Measurements from ENCODE around the gene EPAS1. TPM values are rescaled to one million over a fixed set of nuclear protein-coding genes. Genes with fewer than 3 reads are reported as not detected.

The EPAS1 gene
- total and polyA plus RNA-seq, 2 of the 13 experiments (the other 11 are each of a cell fraction or from before 2014, with no cell fraction given) = 47.1 to 182 TPM

DNA sequence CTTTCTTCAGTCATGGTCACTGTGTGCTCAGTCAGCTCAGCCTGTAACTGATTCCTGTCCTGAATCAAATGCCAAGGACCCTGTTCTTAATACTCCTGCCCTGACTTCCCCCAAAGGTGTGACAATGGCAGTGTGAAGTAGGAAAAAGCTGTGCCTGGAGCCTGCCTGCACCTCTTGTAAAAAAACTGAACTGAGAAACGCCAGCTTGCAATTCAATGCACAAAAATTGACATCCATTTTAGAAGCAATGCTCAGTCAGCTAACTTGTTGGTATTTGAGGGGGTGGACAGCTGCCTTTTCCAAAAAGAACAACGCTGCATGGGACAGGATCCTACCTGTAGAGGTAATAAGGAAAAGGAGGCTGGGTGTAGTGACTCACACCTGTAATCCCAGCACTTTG, 115.9 kb downstream of the EPAS1 start:
- Histone ChIP-seq H3K27me3 (ENCODE audit: control insufficient read depth in 1 of 2, insufficient read depth in 2 of 2, low read length in 2 of 2) (no peaks in the 10 kb centered on the region), H3K79me2 (ENCODE audit: insufficient read depth, low read length) (peaks cover 26% of the 10 kb centered on the region), H3K36me3 (replicated peaks in 1 of 2; ENCODE audit: control insufficient read depth in 1 of 2, insufficient read depth in 2 of 2, low read length in 2 of 2) (no peaks in the 10 kb centered on the region), H3K9me3 (ENCODE audit: low read length) (peaks cover 6% of the 10 kb centered on the region), H4K20me1 (ENCODE audit: insufficient read depth, low read length) (no peaks in the 10 kb centered on the region), H3K9ac (ENCODE audit: insufficient read depth, low read depth, low read length) (no peak overlapping the region), H3K4me2 (ENCODE audit: low read depth, low read length) (peak overlapping the region; percentile 8; the same call in 1 of the 2 replicates), H3K4me3 (replicated peaks in 1 of 3; ENCODE audit: insufficient read depth in 1 of 3, low read depth in 2 of 3, low read length in 3 of 3) (no peak overlapping the region), H3K4me1 (ENCODE audit: insufficient read depth, low read length) (peaks cover 94% of the 10 kb centered on the region), H3K27ac (ENCODE audit: extremely low read length, insufficient read depth, low read length) (no peak overlapping the region), H2AFZ (ENCODE audit: low read length) (no peak overlapping the region)
- intact Hi-C loops (cut with micrococcal nuclease; ENCODE audit: unreplicated experiment) = loop anchor here (5.0 kb wide), 1 partner anchor 884 kb away; no protein-coding TSS in a partner anchor
- 90% methylated on average over 2 of the region's 2 CpGs for WGBS (ENCODE audit: low lambda C conversion rate)
- BruUV-seq (replicated peaks) = no TSS peak
- ChIA-PET POLR2A (interaction anchor here (1.3 kb wide), 1 partner anchor 22 kb away, joined by 5 read pairs; no protein-coding TSS in a partner anchor), CTCF (ENCODE audit: low intra/inter-chr PET ratio, low total read pairs) (no interaction called here)
- DNase-seq (ENCODE audit: low spot score) = no peak
- no peak for FAIRE-seq
- no peak for ATAC-seq
- no peak for TF ChIP-seq ZNF776 (CRISPR knock-in tag; IDR thresholded peaks at IDR 0.05)
- 0 out of 2 replicates have a peak, but pooled peaks have one; percentile 21 for TF ChIP-seq ZNF605 (CRISPR knock-in tag; IDR thresholded peaks at IDR 0.05)
- 0 out of 2 replicates have a peak, but pooled peaks have one; percentile 5 for TF ChIP-seq ZNF136 (CRISPR knock-in tag; IDR thresholded peaks at IDR 0.05; ENCODE audit: low read depth)
- peak; percentile 60 to 70 for TF ChIP-seq MAFK (conservative IDR thresholded peaks at IDR 0.05 in 1 of 2, IDR thresholded peaks at IDR 0.05 in 1 of 2; ENCODE audit: low read length in 2 of 2)
- peak; percentile 67 for TF ChIP-seq MAFF (IDR thresholded peaks at IDR 0.05; ENCODE audit: low read depth, low read length)
- TF ChIP-seq SIX1 (CRISPR knock-in tag; IDR thresholded peaks at IDR 0.05; ENCODE audit: borderline replicate concordance) = no peak
- in situ Hi-C loops (cut with HindIII; ENCODE audit: extremely low pct_ligation_motif_present, low pct_unique_long_range_greater_than_20kb) = no loop called here

DNA sequence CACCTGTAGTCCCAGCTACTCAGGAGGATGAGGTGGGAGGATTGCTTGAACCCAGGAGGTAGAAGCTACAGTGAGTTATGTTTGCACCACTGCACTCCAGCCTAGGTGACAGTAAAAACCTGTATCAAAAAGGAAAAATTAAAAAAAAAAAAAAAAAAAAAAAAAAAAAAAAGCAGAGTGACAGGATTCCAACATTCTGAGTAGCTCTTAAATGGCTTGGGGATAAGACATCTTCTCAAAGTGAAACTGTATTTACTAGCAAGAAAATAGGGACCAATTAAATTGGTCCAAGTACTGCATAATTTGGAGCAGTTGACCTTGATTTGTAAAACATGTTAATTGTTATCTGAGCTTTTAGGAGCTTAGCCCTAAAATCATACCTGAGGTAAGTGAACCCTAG, 116.4 kb downstream of the EPAS1 start:
- Histone ChIP-seq H3K27me3 (ENCODE audit: control insufficient read depth in 1 of 2, insufficient read depth in 2 of 2, low read length in 2 of 2) (no peaks in the 10 kb centered on the region), H2AFZ (ENCODE audit: low read length) (no peak overlapping the region), H3K4me1 (ENCODE audit: insufficient read depth, low read length) (peaks cover 88% of the 10 kb centered on the region), H3K27ac (ENCODE audit: extremely low read length, insufficient read depth, low read length) (no peak overlapping the region), H3K9me3 (ENCODE audit: low read length) (peaks cover 12% of the 10 kb centered on the region), H3K4me2 (ENCODE audit: low read depth, low read length) (peak overlapping the region; percentile 53; the same call in 1 of the 2 replicates), H3K4me3 (replicated peaks in 1 of 3; ENCODE audit: insufficient read depth in 1 of 3, low read depth in 2 of 3, low read length in 3 of 3) (no peak overlapping the region), H4K20me1 (ENCODE audit: insufficient read depth, low read length) (no peaks in the 10 kb centered on the region), H3K9ac (ENCODE audit: insufficient read depth, low read depth, low read length) (no peak overlapping the region), H3K36me3 (replicated peaks in 1 of 2; ENCODE audit: control insufficient read depth in 1 of 2, insufficient read depth in 2 of 2, low read length in 2 of 2) (no peaks in the 10 kb centered on the region), H3K79me2 (ENCODE audit: insufficient read depth, low read length) (peaks cover 26% of the 10 kb centered on the region)
- intact Hi-C loops (cut with micrococcal nuclease; ENCODE audit: unreplicated experiment) = loop anchor here (5.0 kb wide), 1 partner anchor 884 kb away; no protein-coding TSS in a partner anchor
- ChIA-PET POLR2A (interaction anchor here (0.6 to 1.5 kb wide), 3 partner anchors 21 to 94 kb away, joined by 3 to 4 read pairs (median 4); no protein-coding TSS in a partner anchor), CTCF (ENCODE audit: low intra/inter-chr PET ratio, low total read pairs) (no interaction called here)
- DNase-seq (ENCODE audit: low spot score) (no peak), FAIRE-seq (no peak), ATAC-seq (no peak)
- in situ Hi-C loops (cut with HindIII; ENCODE audit: extremely low pct_ligation_motif_present, low pct_unique_long_range_greater_than_20kb) = no loop called here
- no TSS peak for BruUV-seq (replicated peaks)
- TF ChIP-seq MTA3 (CRISPR knock-in tag; IDR thresholded peaks at IDR 0.05) = no peak
- no peak for TF ChIP-seq ZC3H13 (CRISPR knock-in tag; IDR thresholded peaks at IDR 0.05)
- no peak for TF ChIP-seq DZIP1 (CRISPR knock-in tag; IDR thresholded peaks at IDR 0.05)
- TF ChIP-seq ZNF569 (CRISPR knock-in tag; IDR thresholded peaks at IDR 0.05; ENCODE audit: borderline replicate concordance) = no peak
- no peak for TF ChIP-seq ZFY (CRISPR knock-in tag; IDR thresholded peaks at IDR 0.05)
- 0 out of 2 replicates have a peak, but pooled peaks have one; percentile 0 for TF ChIP-seq ZFX (CRISPR knock-in tag; IDR thresholded peaks at IDR 0.05; ENCODE audit: low read depth)
- no peak for TF ChIP-seq REL (CRISPR knock-in tag; conservative IDR thresholded peaks at IDR 0.05)
